ENCODE measurements around the gene DNAH11.

- no peak for TF ChIP-seq EP300 (IDR thresholded peaks at IDR 0.05; ENCODE audit: borderline replicate concordance)
- TF ChIP-seq REST (IDR thresholded peaks at IDR 0.05; ENCODE audit: low read depth), result no peak
- no peak for TF ChIP-seq RAD21 (IDR thresholded peaks at IDR 0.05; ENCODE audit: low read depth)
- TF ChIP-seq CEBPB (IDR thresholded peaks at IDR 0.05), result no peak
- TF ChIP-seq TAF1 (IDR thresholded peaks at IDR 0.05; ENCODE audit: low read depth), result no peak
- TF ChIP-seq NFIC (IDR thresholded peaks at IDR 0.05), result no peak
- no peak for TF ChIP-seq YY1 (IDR thresholded peaks at IDR 0.05; ENCODE audit: low read depth)
- no peak for TF ChIP-seq USF1 (IDR thresholded peaks at IDR 0.05)
- no peak for TF ChIP-seq MAX (IDR thresholded peaks at IDR 0.05)
- no peak for TF ChIP-seq EGR1 (IDR thresholded peaks at IDR 0.05)
- TF ChIP-seq FOXM1 (IDR thresholded peaks at IDR 0.05; ENCODE audit: borderline replicate concordance, low read depth), result no peak
- no peak for TF ChIP-seq CREB1 (IDR thresholded peaks at IDR 0.05; ENCODE audit: low read depth)
- TF ChIP-seq TEAD4 (IDR thresholded peaks at IDR 0.05), result no peak
These were observed 68.3 kb downstream of the DNAH11 start for GRCh38 chr7:21611129-21611528.

Data from Ishikawa (cell line).